IPS-11a (cell line): ENCODE measurements around the gene ACTL10.

Source experiments
- H3K4me3 ChIP-seq: one replicate; pipeline ENCODE4 v1.5.1; 2013; ENCODE audit warnings: low read depth, low read length, control low read depth

The ACTL10 gene

GRCh38 chr20:33676121-33676520 is 9.4 kb downstream of the ACTL10 start:
- H3K4me3 ChIP-seq = no peak overlapping the region

- no peak overlapping the region for H3K4me3 ChIP-seq
Measured at GRCh38 chr20:33676652-33677645, 10.2 kb downstream of the ACTL10 start.

- no peak overlapping the region for H3K4me3 ChIP-seq
Measured at GRCh38 chr20:33677991-33678702, 11.4 kb downstream of the ACTL10 start.

GRCh38 chr20:33679758-33680485 is 13.2 kb downstream of the ACTL10 start:
- H3K4me3 ChIP-seq = no peak overlapping the region

GRCh38 chr20:33680686-33681085 is 13.9 kb downstream of the ACTL10 start:
- no peak overlapping the region for H3K4me3 ChIP-seq

- no peak overlapping the region for H3K4me3 ChIP-seq
Measured at GRCh38 chr20:33681288-33681687, 14.5 kb downstream of the ACTL10 start.

GRCh38 chr20:33681728-33682353 is 15.1 kb downstream of the ACTL10 start:
- H3K4me3 ChIP-seq = no peak overlapping the region

- H3K4me3 ChIP-seq = peak overlapping the region; percentile 72
Measured at GRCh38 chr20:33684533-33685327, 18.0 kb downstream of the ACTL10 start.

- peak overlapping the region; percentile 72 for H3K4me3 ChIP-seq
Measured at GRCh38 chr20:33685328-33686099, 18.8 kb downstream of the ACTL10 start.

- peak within 1 kb of the TSS; percentile 72 for H3K4me3 ChIP-seq
Measured at GRCh38 chr20:33686100-33686983, 19.6 kb downstream of the ACTL10 start, which contains the start of gene E2F1. Gene E2F1 (minus strand): TSS chr20:33686385. CDS start chr20:33686264, 121 bp downstream.

- H3K4me3 ChIP-seq = no peak overlapping the region
Measured at GRCh38 chr20:33686984-33687366, 20.2 kb downstream of the ACTL10 start.

GRCh38 chr20:33687370-33687915 is 20.7 kb downstream of the ACTL10 start:
- H3K4me3 ChIP-seq = no peak overlapping the region

GRCh38 chr20:33687993-33688937 is 21.5 kb downstream of the ACTL10 start:
- no peak overlapping the region for H3K4me3 ChIP-seq

GRCh38 chr20:33688938-33689424 is 22.2 kb downstream of the ACTL10 start:
- no peak overlapping the region for H3K4me3 ChIP-seq

GRCh38 chr20:33689493-33689892 is 22.8 kb downstream of the ACTL10 start:
- H3K4me3 ChIP-seq = no peak overlapping the region

- no peak overlapping the region for H3K4me3 ChIP-seq
Measured at GRCh38 chr20:33689973-33690372, 23.2 kb downstream of the ACTL10 start.

GRCh38 chr20:33693289-33693688 is 26.5 kb downstream of the ACTL10 start:
- H3K4me3 ChIP-seq = no peak overlapping the region
